Measurements from ENCODE around the gene LARGE2. TPM values are rescaled to one million over a fixed set of nuclear protein-coding genes. Genes with fewer than 3 reads are reported as not detected.
A peak's percentile ranks its signal among the peaks of the same experiment; 100 is the strongest.

The LARGE2 gene
- total and polyA plus RNA-seq, 2 of the 13 experiments (the other 11 are each of a cell fraction or from before 2014, with no cell fraction given), result 8.5 to 21.6 TPM

- TF ChIP-seq ZNF687 (CRISPR knock-in tag; IDR thresholded peaks at IDR 0.05) (peak; percentile 38), DMAP1 (CRISPR knock-in tag; IDR thresholded peaks at IDR 0.05) (peak; percentile 32; the same call in 1 of the 2 replicates), HDAC2 (CRISPR knock-in tag; IDR thresholded peaks at IDR 0.05) (0 out of 2 replicates have a peak, but pooled peaks have one; percentile 41), AHR (CRISPR knock-in tag; IDR thresholded peaks at IDR 0.05) (0 out of 2 replicates have a peak, but pooled peaks have one; percentile 41), SOX6 (IDR thresholded peaks at IDR 0.05) (no peak), SOX6 (CRISPR knock-in tag; IDR thresholded peaks at IDR 0.05) (peak; percentile 49), JUNB (CRISPR knock-in tag; IDR thresholded peaks at IDR 0.05; ENCODE audit: borderline replicate concordance) (no peak), ZNF616 (CRISPR knock-in tag; IDR thresholded peaks at IDR 0.05; ENCODE audit: low read depth) (0 out of 2 replicates have a peak, but pooled peaks have one; percentile 20), RNF219 (CRISPR knock-in tag; IDR thresholded peaks at IDR 0.05) (no peak), KDM2A (CRISPR knock-in tag; IDR thresholded peaks at IDR 0.05; ENCODE audit: borderline replicate concordance, low read depth) (peak; percentile 43; the same call in 1 of the 2 replicates), NRL (CRISPR knock-in tag; IDR thresholded peaks at IDR 0.05; ENCODE audit: borderline replicate concordance) (no peak), FIP1L1 (IDR thresholded peaks at IDR 0.05; ENCODE audit: borderline replicate concordance, insufficient read depth, low read depth, low read length) (no peak), ZNF160 (CRISPR knock-in tag; IDR thresholded peaks at IDR 0.05) (no peak), ADNP (CRISPR knock-in tag; IDR thresholded peaks at IDR 0.05) (no peak), UBTF (CRISPR knock-in tag; IDR thresholded peaks at IDR 0.05) (peak; percentile 54), AKAP8 (CRISPR knock-in tag; IDR thresholded peaks at IDR 0.05) (no peak), TARDBP (CRISPR knock-in tag; IDR thresholded peaks at IDR 0.05) (0 out of 2 replicates have a peak, but pooled peaks have one; percentile 4), MYNN (CRISPR knock-in tag; IDR thresholded peaks at IDR 0.05; ENCODE audit: low read depth) (peak; percentile 82; the same call in 1 of the 2 replicates), ZSCAN21 (CRISPR knock-in tag; IDR thresholded peaks at IDR 0.05; ENCODE audit: borderline replicate concordance) (no peak), ZNF275 (CRISPR knock-in tag; IDR thresholded peaks at IDR 0.05; ENCODE audit: borderline replicate concordance) (peak; percentile 57; the same call in 1 of the 2 replicates)
Measured at GRCh38 chr11:45918331-45918941, 4.0 kb upstream of the LARGE2 start (continued).

Data from HepG2 (cell line).